ENCODE data around the gene EVI5.
"Not testable (repeated sequence)": the region's sequence is repeated elsewhere in the genome, so short reads cannot be mapped to it uniquely, and the experiment has no call there.

Gene EVI5

GRCh38 chr1:92797297-92797696 is 12.4 kb upstream of the EVI5 start:
- DNase-seq (ENCODE audit: low read depth) = no peak
- H3K4me3 ChIP-seq (ENCODE audit: low read depth, low read length) = no peak overlapping the region

- H3K4me3 ChIP-seq (ENCODE audit: low read depth, low read length) = no peak overlapping the region
- no peak for DNase-seq (ENCODE audit: low read depth)
Observed at GRCh38 chr1:92795166-92795565, 10.3 kb upstream of the EVI5 start.

- H3K4me3 ChIP-seq (ENCODE audit: low read depth, low read length) = no peak overlapping the region
- no peak for DNase-seq (ENCODE audit: low read depth)
Observed at GRCh38 chr1:92792340-92792782, 7.5 kb upstream of the EVI5 start.

- no peak for DNase-seq (ENCODE audit: low read depth)
Observed at GRCh38 chr1:92791487-92792066, 6.7 kb upstream of the EVI5 start.

GRCh38 chr1:92790867-92791266 is 6.0 kb upstream of the EVI5 start:
- DNase-seq (ENCODE audit: low read depth) = no peak
- no peak overlapping the region for H3K4me3 ChIP-seq (ENCODE audit: low read depth, low read length)

More at GRCh38 chr1:92791487-92792066, 6.7 kb upstream of the EVI5 start:
- no peak overlapping the region for H3K4me3 ChIP-seq (ENCODE audit: low read depth, low read length)

GRCh38 chr1:92790081-92790480 is 5.2 kb upstream of the EVI5 start:
- H3K4me3 ChIP-seq (ENCODE audit: low read depth, low read length) = no peak overlapping the region
- DNase-seq (ENCODE audit: low read depth) = no peak

GRCh38 chr1:92786111-92786901 is 1.4 kb upstream of the EVI5 start:
- H3K4me3 ChIP-seq (ENCODE audit: low read depth, low read length) = no peak overlapping the region
- DNase-seq (ENCODE audit: low read depth) = no peak

- peak overlapping the region; percentile 81 for H3K4me3 ChIP-seq (ENCODE audit: low read depth, low read length)
- DNase-seq (ENCODE audit: low read depth) = no peak
Observed at GRCh38 chr1:92784021-92784638, 778 bp downstream of the EVI5 start.

- peak overlapping the region; percentile 81 for H3K4me3 ChIP-seq (ENCODE audit: low read depth, low read length)
- DNase-seq (ENCODE audit: low read depth) = not testable (repeated sequence)
Observed at GRCh38 chr1:92783550-92783949, 1.4 kb downstream of the EVI5 start.

GRCh38 chr1:92778376-92778775 is 6.5 kb downstream of the EVI5 start:
- no peak for DNase-seq (ENCODE audit: low read depth)

GRCh38 chr1:92774407-92774806 is 10.5 kb downstream of the EVI5 start:
- no peak for DNase-seq (ENCODE audit: low read depth)
- H3K4me3 ChIP-seq (ENCODE audit: low read depth, low read length) = no peak overlapping the region

More at GRCh38 chr1:92778376-92778775, 6.5 kb downstream of the EVI5 start:
- H3K4me3 ChIP-seq (ENCODE audit: low read depth, low read length) = no peak overlapping the region

GRCh38 chr1:92773749-92774148 is 11.2 kb downstream of the EVI5 start:
- H3K4me3 ChIP-seq (ENCODE audit: low read depth, low read length); DNase-seq (ENCODE audit: low read depth): not testable (repeated sequence)

GRCh38 chr1:92769856-92770255 is 15.1 kb downstream of the EVI5 start:
- DNase-seq (ENCODE audit: low read depth) = no peak
- no peak overlapping the region for H3K4me3 ChIP-seq (ENCODE audit: low read depth, low read length)

- no peak for DNase-seq (ENCODE audit: low read depth)
- no peak overlapping the region for H3K4me3 ChIP-seq (ENCODE audit: low read depth, low read length)
Observed at GRCh38 chr1:92768915-92769314, 16.0 kb downstream of the EVI5 start.

- H3K4me3 ChIP-seq (ENCODE audit: low read depth, low read length) = no peak overlapping the region
- DNase-seq (ENCODE audit: low read depth) = no peak
Observed at GRCh38 chr1:92768296-92768695, 16.6 kb downstream of the EVI5 start.

GRCh38 chr1:92764116-92764515 is 20.8 kb downstream of the EVI5 start:
- DNase-seq (ENCODE audit: low read depth) = no peak
- H3K4me3 ChIP-seq (ENCODE audit: low read depth, low read length) = no peak overlapping the region

GRCh38 chr1:92762355-92762754 is 22.6 kb downstream of the EVI5 start:
- no peak for DNase-seq (ENCODE audit: low read depth)
- H3K4me3 ChIP-seq (ENCODE audit: low read depth, low read length) = no peak overlapping the region

GRCh38 chr1:92759361-92759760 is 25.5 kb downstream of the EVI5 start:
- DNase-seq (ENCODE audit: low read depth) = peak; percentile 6

GRCh38 chr1:92756537-92756936 is 28.4 kb downstream of the EVI5 start:
- DNase-seq (ENCODE audit: low read depth) = no peak
- H3K4me3 ChIP-seq (ENCODE audit: low read depth, low read length) = no peak overlapping the region

More at GRCh38 chr1:92759361-92759760, 25.5 kb downstream of the EVI5 start:
- no peak overlapping the region for H3K4me3 ChIP-seq (ENCODE audit: low read depth, low read length)
